ENCODE measurements around the gene EYS. TPM values are rescaled to one million over a fixed set of nuclear protein-coding genes. Genes with fewer than 3 reads are reported as not detected.
"Not testable (repeated sequence)": the region's sequence is repeated elsewhere in the genome, so short reads cannot be mapped to it uniquely, and the experiment has no call there.

The EYS gene
- total and polyA plus RNA-seq, 4 donors, result 0.53 to 4.5 (median 2.4) TPM

DNA sequence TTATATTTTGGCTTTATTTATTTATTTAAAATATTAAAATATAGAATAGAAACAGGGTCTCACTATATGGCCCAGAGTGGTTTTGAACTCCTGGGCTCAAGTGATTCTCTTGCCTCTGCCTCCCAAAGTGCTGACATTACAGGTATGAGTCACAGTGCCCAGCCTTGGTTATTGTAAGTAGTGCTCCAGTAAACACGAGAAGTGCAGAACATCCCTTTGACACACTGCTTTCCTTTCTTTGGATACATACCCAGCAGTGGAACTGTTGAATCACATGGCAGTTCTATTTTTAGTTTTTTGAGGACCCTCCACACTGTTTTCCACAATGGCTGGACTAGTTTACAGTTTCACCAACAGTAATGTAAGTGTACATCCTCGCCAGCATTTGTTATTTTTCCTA lies 1867.5 kb downstream of the EYS start:
- H3K4me3 ChIP-seq (ENCODE audit: low read depth, low read length), result no peak overlapping the region
- H3K27me3 ChIP-seq (ENCODE audit: control insufficient read depth, insufficient read depth, low read length), result no peaks in the 10 kb centered on the region
- H3K27ac ChIP-seq (ENCODE audit: low read depth, low read length), result no peak overlapping the region
- H3K4me1 ChIP-seq (ENCODE audit: control insufficient read depth, insufficient read depth, low read length), result no peaks in the 10 kb centered on the region
- no CpG with 5 or more reads among the region's 2 CpGs for WGBS (ENCODE audit: insufficient coverage)
- peaks cover 1% of the 10 kb centered on the region for H3K9me3 ChIP-seq (ENCODE audit: control insufficient read depth, insufficient read depth, low read length)
- no peak for DNase-seq (ENCODE audit: low read depth in 4 of 6, low spot score in 6 of 6)
- no peaks in the 10 kb centered on the region for H3K36me3 ChIP-seq (ENCODE audit: control insufficient read depth, insufficient read depth, low read length)

- H3K9me3 ChIP-seq (ENCODE audit: control insufficient read depth, insufficient read depth, low read length); H3K27ac ChIP-seq (ENCODE audit: low read depth, low read length); DNase-seq (ENCODE audit: low read depth in 4 of 6, low spot score in 6 of 6); H3K27me3 ChIP-seq (ENCODE audit: control insufficient read depth, insufficient read depth, low read length); H3K4me1 ChIP-seq (ENCODE audit: control insufficient read depth, insufficient read depth, low read length); H3K36me3 ChIP-seq (ENCODE audit: control insufficient read depth, insufficient read depth, low read length); H3K4me3 ChIP-seq (ENCODE audit: low read depth, low read length): not testable (repeated sequence)
- no CpG with 5 or more reads among the region's 1 CpG for WGBS (ENCODE audit: insufficient coverage)
Observed at GRCh38 chr6:63828678-63829077, 1878.3 kb downstream of the EYS start.

GRCh38 chr6:63824722-63825121 lies 1882.3 kb downstream of the EYS start:
- no peaks in the 10 kb centered on the region for H3K36me3 ChIP-seq (ENCODE audit: control insufficient read depth, insufficient read depth, low read length)
- no peaks in the 10 kb centered on the region for H3K9me3 ChIP-seq (ENCODE audit: control insufficient read depth, insufficient read depth, low read length)
- 82% methylated on average over 3 of the region's 6 CpGs for WGBS (ENCODE audit: insufficient coverage)
- no peak for DNase-seq (ENCODE audit: low read depth in 4 of 6, low spot score in 6 of 6)
- no peaks in the 10 kb centered on the region for H3K4me1 ChIP-seq (ENCODE audit: control insufficient read depth, insufficient read depth, low read length)
- no peak overlapping the region for H3K27ac ChIP-seq (ENCODE audit: low read depth, low read length)
- no peak overlapping the region for H3K4me3 ChIP-seq (ENCODE audit: low read depth, low read length)
- no peaks in the 10 kb centered on the region for H3K27me3 ChIP-seq (ENCODE audit: control insufficient read depth, insufficient read depth, low read length)

- no peak overlapping the region for H3K27ac ChIP-seq (ENCODE audit: low read depth, low read length)
- H3K9me3 ChIP-seq (ENCODE audit: control insufficient read depth, insufficient read depth, low read length), result no peaks in the 10 kb centered on the region
- no peaks in the 10 kb centered on the region for H3K36me3 ChIP-seq (ENCODE audit: control insufficient read depth, insufficient read depth, low read length)
- H3K4me1 ChIP-seq (ENCODE audit: control insufficient read depth, insufficient read depth, low read length), result no peaks in the 10 kb centered on the region
- no peaks in the 10 kb centered on the region for H3K27me3 ChIP-seq (ENCODE audit: control insufficient read depth, insufficient read depth, low read length)
- no peak for DNase-seq (ENCODE audit: low read depth in 4 of 6, low spot score in 6 of 6)
- WGBS (ENCODE audit: insufficient coverage), result 50% methylated on average over 1 of the region's 1 CpG
- no peak overlapping the region for H3K4me3 ChIP-seq (ENCODE audit: low read depth, low read length)
Observed at GRCh38 chr6:63821442-63821841, 1885.6 kb downstream of the EYS start.

- Histone ChIP-seq H3K27me3 (ENCODE audit: control insufficient read depth, insufficient read depth, low read length) (no peaks in the 10 kb centered on the region), H3K4me3 (ENCODE audit: low read depth, low read length) (no peak overlapping the region), H3K9me3 (ENCODE audit: control insufficient read depth, insufficient read depth, low read length) (no peaks in the 10 kb centered on the region), H3K36me3 (ENCODE audit: control insufficient read depth, insufficient read depth, low read length) (no peaks in the 10 kb centered on the region), H3K27ac (ENCODE audit: low read depth, low read length) (no peak overlapping the region), H3K4me1 (ENCODE audit: control insufficient read depth, insufficient read depth, low read length) (no peaks in the 10 kb centered on the region)
- DNase-seq (ENCODE audit: low read depth in 4 of 6, low spot score in 6 of 6), result no peak
- no CpG with 5 or more reads among the region's 1 CpG for WGBS (ENCODE audit: insufficient coverage)
Observed at GRCh38 chr6:63819831-63820230, 1887.2 kb downstream of the EYS start.

- Histone ChIP-seq H3K9me3 (ENCODE audit: control insufficient read depth, insufficient read depth, low read length) (no peaks in the 10 kb centered on the region), H3K27me3 (ENCODE audit: control insufficient read depth, insufficient read depth, low read length) (no peaks in the 10 kb centered on the region), H3K36me3 (ENCODE audit: control insufficient read depth, insufficient read depth, low read length) (no peaks in the 10 kb centered on the region), H3K27ac (ENCODE audit: low read depth, low read length) (no peak overlapping the region), H3K4me3 (ENCODE audit: low read depth, low read length) (no peak overlapping the region), H3K4me1 (ENCODE audit: control insufficient read depth, insufficient read depth, low read length) (no peaks in the 10 kb centered on the region)
- no peak for DNase-seq (ENCODE audit: low read depth in 4 of 6, low spot score in 6 of 6)
- no CpG with 5 or more reads among the region's 4 CpGs for WGBS (ENCODE audit: insufficient coverage)
Observed at GRCh38 chr6:63817492-63818050, 1889.5 kb downstream of the EYS start.

GRCh38 chr6:63816982-63817436 lies 1890.0 kb downstream of the EYS start:
- Histone ChIP-seq H3K27ac (ENCODE audit: low read depth, low read length) (no peak overlapping the region), H3K4me3 (ENCODE audit: low read depth, low read length) (no peak overlapping the region), H3K27me3 (ENCODE audit: control insufficient read depth, insufficient read depth, low read length) (no peaks in the 10 kb centered on the region), H3K9me3 (ENCODE audit: control insufficient read depth, insufficient read depth, low read length) (no peaks in the 10 kb centered on the region), H3K4me1 (ENCODE audit: control insufficient read depth, insufficient read depth, low read length) (no peaks in the 10 kb centered on the region), H3K36me3 (ENCODE audit: control insufficient read depth, insufficient read depth, low read length) (no peaks in the 10 kb centered on the region)
- DNase-seq (ENCODE audit: low read depth in 4 of 6, low spot score in 6 of 6), result peak in 2 of 6 donors; percentile 48 to 60
- 55% methylated on average over 1 of the region's 1 CpG for WGBS (ENCODE audit: insufficient coverage)

GRCh38 chr6:63816401-63816981 lies 1890.5 kb downstream of the EYS start:
- Histone ChIP-seq H3K27ac (ENCODE audit: low read depth, low read length) (no peak overlapping the region), H3K4me1 (ENCODE audit: control insufficient read depth, insufficient read depth, low read length) (no peaks in the 10 kb centered on the region), H3K4me3 (ENCODE audit: low read depth, low read length) (no peak overlapping the region), H3K36me3 (ENCODE audit: control insufficient read depth, insufficient read depth, low read length) (no peaks in the 10 kb centered on the region), H3K27me3 (ENCODE audit: control insufficient read depth, insufficient read depth, low read length) (no peaks in the 10 kb centered on the region), H3K9me3 (ENCODE audit: control insufficient read depth, insufficient read depth, low read length) (no peaks in the 10 kb centered on the region)
- WGBS (ENCODE audit: insufficient coverage), result 83% methylated on average over 1 of the region's 5 CpGs
- DNase-seq (ENCODE audit: low read depth in 4 of 6, low spot score in 6 of 6), result peak in 1 of 6 donors; percentile 21

GRCh38 chr6:63814459-63814858 lies 1892.6 kb downstream of the EYS start:
- Histone ChIP-seq H3K4me1 (ENCODE audit: control insufficient read depth, insufficient read depth, low read length) (no peaks in the 10 kb centered on the region), H3K27ac (ENCODE audit: low read depth, low read length) (no peak overlapping the region), H3K27me3 (ENCODE audit: control insufficient read depth, insufficient read depth, low read length) (no peaks in the 10 kb centered on the region), H3K9me3 (ENCODE audit: control insufficient read depth, insufficient read depth, low read length) (no peaks in the 10 kb centered on the region), H3K4me3 (ENCODE audit: low read depth, low read length) (no peak overlapping the region), H3K36me3 (ENCODE audit: control insufficient read depth, insufficient read depth, low read length) (no peaks in the 10 kb centered on the region)
- no CpG with 5 or more reads among the region's 1 CpG for WGBS (ENCODE audit: insufficient coverage)
- DNase-seq (ENCODE audit: low read depth in 4 of 6, low spot score in 6 of 6), result no peak

DNA sequence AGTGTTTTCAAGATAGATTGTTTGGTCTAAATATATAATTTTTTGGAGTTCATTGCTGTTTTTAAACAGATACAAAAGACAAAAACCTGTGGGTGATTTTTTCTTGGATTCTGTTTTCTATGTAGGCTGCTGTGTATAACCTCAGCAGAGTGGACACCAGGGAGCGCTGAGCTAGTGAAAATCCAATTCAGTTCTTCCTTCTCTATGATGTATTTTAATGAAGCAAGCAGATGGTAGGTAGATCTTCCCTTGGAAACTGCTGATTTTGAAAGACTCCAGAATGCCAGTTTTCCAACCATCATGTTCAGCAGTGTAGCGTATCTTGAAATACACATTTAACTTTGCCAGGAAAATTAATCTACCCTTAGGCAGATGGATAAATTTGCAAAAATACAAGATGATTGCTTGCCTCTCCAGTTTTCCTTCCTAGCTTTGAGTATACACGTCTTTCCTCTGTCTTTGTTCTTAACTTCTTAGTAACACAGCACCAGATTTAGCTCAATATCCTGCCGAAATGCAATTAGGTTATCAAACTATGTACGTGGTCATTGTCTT lies 1893.4 kb downstream of the EYS start:
- Histone ChIP-seq H3K4me3 (ENCODE audit: low read depth, low read length) (no peak overlapping the region), H3K9me3 (ENCODE audit: control insufficient read depth, insufficient read depth, low read length) (no peaks in the 10 kb centered on the region), H3K27me3 (ENCODE audit: control insufficient read depth, insufficient read depth, low read length) (no peaks in the 10 kb centered on the region), H3K4me1 (ENCODE audit: control insufficient read depth, insufficient read depth, low read length) (no peaks in the 10 kb centered on the region), H3K27ac (ENCODE audit: low read depth, low read length) (no peak overlapping the region), H3K36me3 (ENCODE audit: control insufficient read depth, insufficient read depth, low read length) (no peaks in the 10 kb centered on the region)
- WGBS (ENCODE audit: insufficient coverage), result no CpG with 5 or more reads among the region's 5 CpGs
- peak in 2 of 6 donors; percentile 70 to 89 for DNase-seq (ENCODE audit: low read depth in 4 of 6, low spot score in 6 of 6)

Data from spinal cord (tissue), 10 donors.